Thoracic aorta (tissue), 2 donors: ENCODE results near the gene UGT1A5. TPM values are rescaled to one million over a fixed set of nuclear protein-coding genes. Genes with fewer than 3 reads are reported as not detected.

Experiments used
- ATAC-seq: fragments of 150-250 bp; one replicate; pipeline ENCODE4 v1.8.0; 2017; ENCODE audit warnings: low read depth; ENCODE audit not compliant: insufficient number of reproducible peaks, low FRiP score
- DNase-seq: peaks from one replicate; pipeline ENCODE4 v3.0.0-alpha.2; 2020; ENCODE audit warnings: low spot score
- H3K27ac ChIP-seq, 2 donors: fragments of 200-600 bp; sonication (generic); 1 replicate in 1 of 2; 2 replicates in 1 of 2; pipeline ENCODE4 v1.5.1; 2016; ENCODE audit warnings: mild to moderate bottlenecking in 2 of 2, moderate library complexity in 2 of 2
- H3K27me3 ChIP-seq: fragments of 200-600 bp; sonication (generic); replicated peaks from 2 replicates; pipeline ENCODE4 v1.6.0; 2016; ENCODE audit warnings: mild to moderate bottlenecking; ENCODE audit not compliant: insufficient read depth
- H3K36me3 ChIP-seq: fragments of 200-600 bp; sonication (generic); one replicate; pipeline ENCODE4 v1.5.1; 2016
- H3K4me1 ChIP-seq, 2 donors: fragments of 200-600 bp; sonication (generic); 1 replicate in 1 of 2; 2 replicates in 1 of 2; pipeline versions ENCODE4 v1.5.1 to v1.6.0; 2016; ENCODE audit warnings: low read depth in 2 of 2, mild to moderate bottlenecking in 1 of 2; ENCODE audit not compliant: control insufficient read depth in 1 of 2
- H3K4me3 ChIP-seq: fragments of 200-600 bp; sonication (generic); 2 replicates; pipeline ENCODE4 v1.5.1; 2016; ENCODE audit warnings: mild to moderate bottlenecking
- H3K9me3 ChIP-seq: fragments of 200-600 bp; sonication (generic); 2 replicates; pipeline ENCODE4 v1.5.1; 2016
- total RNA-seq, 2 donors: library from RNA; depleted of rRNA; stranded (reverse); fragments of >200 nt; gene quantifications; one replicate each; pipeline versions ENCODE4 v1.1.0 to v1.2.3, GENCODE V29; 2016
- TF ChIP-seq, protein P1 (sequence below): fragments of 200-600 bp; sonication (generic); IDR thresholded peaks from one replicate; pipeline ENCODE4 v1.5.1; 2019; ENCODE audit warnings: antibody characterized with exemption

Gene UGT1A5
- not detected for total RNA-seq

DNA sequence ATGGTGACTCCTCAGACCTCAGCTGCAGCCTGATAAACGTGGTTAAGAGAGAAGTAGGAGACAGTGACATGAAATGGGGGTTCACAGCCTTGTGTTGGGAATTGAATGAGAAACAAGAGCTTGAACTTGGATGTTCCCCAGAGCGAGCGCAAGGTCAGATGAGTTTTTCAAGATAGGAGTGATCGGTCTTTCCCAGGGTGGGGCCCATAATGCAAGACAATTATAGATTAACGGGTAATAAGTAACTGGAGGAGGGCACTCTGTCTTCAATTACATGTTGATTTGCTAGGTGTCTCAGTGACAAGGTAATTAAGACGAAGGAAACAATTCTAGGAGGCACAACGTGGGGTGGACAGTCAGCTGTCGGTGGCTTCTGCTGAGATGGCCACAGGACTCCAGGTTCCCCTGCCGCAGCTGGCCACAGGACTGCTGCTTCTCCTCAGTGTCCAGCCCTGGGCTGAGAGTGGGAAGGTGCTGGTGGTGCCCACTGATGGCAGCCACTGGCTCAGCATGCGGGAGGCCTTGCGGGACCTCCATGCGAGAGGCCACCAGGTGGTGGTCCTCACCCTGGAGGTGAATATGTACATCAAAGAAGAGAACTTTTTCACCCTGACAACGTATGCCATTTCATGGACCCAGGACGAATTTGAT is at the start of gene UGT1A5:
Gene UGT1A5, plus strand, starts transcription at position 297 of the 651 bp plus-strand sequence. Its CDS starts 85 bp downstream, at position 382.
- TF ChIP-seq, protein P1, sequence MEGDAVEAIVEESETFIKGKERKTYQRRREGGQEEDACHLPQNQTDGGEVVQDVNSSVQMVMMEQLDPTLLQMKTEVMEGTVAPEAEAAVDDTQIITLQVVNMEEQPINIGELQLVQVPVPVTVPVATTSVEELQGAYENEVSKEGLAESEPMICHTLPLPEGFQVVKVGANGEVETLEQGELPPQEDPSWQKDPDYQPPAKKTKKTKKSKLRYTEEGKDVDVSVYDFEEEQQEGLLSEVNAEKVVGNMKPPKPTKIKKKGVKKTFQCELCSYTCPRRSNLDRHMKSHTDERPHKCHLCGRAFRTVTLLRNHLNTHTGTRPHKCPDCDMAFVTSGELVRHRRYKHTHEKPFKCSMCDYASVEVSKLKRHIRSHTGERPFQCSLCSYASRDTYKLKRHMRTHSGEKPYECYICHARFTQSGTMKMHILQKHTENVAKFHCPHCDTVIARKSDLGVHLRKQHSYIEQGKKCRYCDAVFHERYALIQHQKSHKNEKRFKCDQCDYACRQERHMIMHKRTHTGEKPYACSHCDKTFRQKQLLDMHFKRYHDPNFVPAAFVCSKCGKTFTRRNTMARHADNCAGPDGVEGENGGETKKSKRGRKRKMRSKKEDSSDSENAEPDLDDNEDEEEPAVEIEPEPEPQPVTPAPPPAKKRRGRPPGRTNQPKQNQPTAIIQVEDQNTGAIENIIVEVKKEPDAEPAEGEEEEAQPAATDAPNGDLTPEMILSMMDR: no peak
- Histone ChIP-seq H3K4me1 (no peaks in the 10 kb centered on the region), H3K36me3 (no peaks in the 10 kb centered on the region), H3K9me3 (no peaks in the 10 kb centered on the region), H3K4me3 (no peak within 1 kb of the TSS), H3K27ac (no peak within 1 kb of the TSS), H3K27me3 (no peaks in the 10 kb centered on the region)
- DNase-seq (no peak), ATAC-seq (no peak)

DNA sequence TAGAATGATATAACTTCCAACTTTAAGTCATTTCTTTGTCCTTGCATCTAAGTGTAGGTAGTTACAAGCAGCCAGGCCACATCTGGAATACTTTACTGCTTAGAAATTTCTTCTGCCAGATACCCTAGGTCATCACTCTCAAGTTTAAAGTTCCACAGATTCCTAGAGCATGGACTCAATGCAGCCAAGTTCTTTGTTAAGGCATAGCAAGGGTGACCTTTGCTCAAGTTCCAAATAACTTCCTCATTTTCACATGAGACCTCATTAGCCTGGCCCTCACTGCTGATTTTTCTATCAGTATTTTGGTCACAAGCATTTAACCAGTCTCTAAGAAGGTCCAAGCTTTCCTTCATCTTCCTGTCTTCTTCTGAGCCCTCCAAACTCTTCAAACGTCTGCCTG is 48.8 kb upstream of the UGT1A5 start:
- no peaks in the 10 kb centered on the region for H3K27me3 ChIP-seq
- H3K9me3 ChIP-seq: no peaks in the 10 kb centered on the region
- DNase-seq (no peak), ATAC-seq (no peak)
- no peak overlapping the region for H3K27ac ChIP-seq
- no peaks in the 10 kb centered on the region for H3K36me3 ChIP-seq
- no peak overlapping the region for H3K4me3 ChIP-seq
- H3K4me1 ChIP-seq: no peaks in the 10 kb centered on the region
- TF ChIP-seq, protein P1: no peak

DNA sequence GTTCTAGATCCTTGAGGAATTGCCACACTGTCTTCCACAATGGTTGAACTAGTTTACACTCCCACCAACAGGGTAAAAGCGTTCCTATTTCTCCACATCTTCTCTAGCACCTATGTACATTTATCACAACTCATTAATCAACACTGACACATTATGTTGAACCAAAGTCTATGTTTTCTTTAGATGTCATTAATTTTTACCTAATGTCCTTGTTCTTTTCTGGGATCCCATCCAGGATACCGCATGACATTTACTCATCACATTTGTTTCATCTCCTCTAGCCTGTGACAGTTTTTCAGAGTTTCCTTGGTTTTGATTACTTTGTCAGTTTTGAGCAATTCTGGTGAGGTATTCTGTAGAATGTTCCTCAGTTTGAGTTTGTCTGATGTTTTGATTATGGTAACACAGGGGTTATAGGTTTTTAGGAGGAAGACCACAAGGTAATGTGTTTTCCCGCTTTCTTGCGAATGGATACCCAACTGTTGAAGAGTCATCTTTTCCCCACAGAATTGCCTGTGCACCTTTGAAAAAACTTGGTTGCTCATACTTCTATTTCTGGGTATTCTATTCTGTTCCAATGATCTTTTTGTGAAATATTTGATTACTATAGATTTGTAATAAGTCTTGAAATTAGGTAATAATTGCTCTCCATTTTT is 44.0 kb upstream of the UGT1A5 start:
- Histone ChIP-seq H3K9me3 (no peaks in the 10 kb centered on the region), H3K27me3 (no peaks in the 10 kb centered on the region), H3K4me1 (no peaks in the 10 kb centered on the region), H3K36me3 (no peaks in the 10 kb centered on the region), H3K4me3 (no peak overlapping the region), H3K27ac (no peak overlapping the region)
- TF ChIP-seq, protein P1: no peak
- DNase-seq (no peak), ATAC-seq (no peak)

DNA sequence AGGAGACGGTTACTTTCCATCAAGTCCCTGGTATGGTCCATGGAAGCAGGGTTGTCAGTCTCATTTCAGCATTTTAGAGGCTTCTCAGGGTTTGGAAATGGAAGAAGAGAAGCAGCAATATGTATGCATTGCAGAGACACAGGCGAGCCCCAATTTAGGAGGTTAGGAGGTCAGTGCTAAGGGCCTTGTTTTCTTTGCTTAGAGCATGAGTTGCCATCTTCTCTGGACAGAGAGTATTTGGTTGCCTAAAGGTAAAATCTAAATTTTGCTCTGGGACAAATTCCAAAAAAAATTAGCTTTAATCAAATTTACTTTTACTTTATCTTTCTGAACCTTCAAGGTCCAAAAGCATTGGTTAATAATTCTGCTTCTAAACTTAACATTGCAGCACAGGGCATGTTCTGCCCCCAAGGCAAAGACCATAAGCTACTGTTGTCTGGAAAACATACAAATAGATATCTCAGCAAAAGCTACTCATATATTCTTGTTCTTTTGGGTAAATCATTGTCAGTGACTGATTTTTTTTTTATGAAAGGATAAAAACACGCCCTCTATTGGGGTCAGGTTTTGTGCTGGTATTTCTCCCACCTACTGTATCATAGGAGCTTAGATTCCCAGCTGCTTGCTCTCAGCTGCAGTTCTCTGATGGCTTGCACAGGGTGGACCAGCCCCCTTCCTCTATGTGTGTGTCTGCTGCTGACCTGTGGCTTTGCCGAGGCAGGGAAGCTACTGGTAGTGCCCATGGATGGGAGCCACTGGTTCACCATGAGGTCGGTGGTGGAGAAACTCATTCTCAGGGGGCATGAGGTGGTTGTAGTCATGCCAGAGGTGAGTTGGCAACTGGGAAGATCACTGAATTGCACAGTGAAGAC is 41.2 kb upstream of the UGT1A5 start, which contains the start of gene UGT1A9:
Gene UGT1A9, plus strand, starts transcription at position 609 of the 872 bp plus-strand sequence. Its CDS starts 37 bp downstream, at position 646.
- no peaks in the 10 kb centered on the region for H3K9me3 ChIP-seq
- DNase-seq (no peak), ATAC-seq (no peak)
- no peaks in the 10 kb centered on the region for H3K4me1 ChIP-seq
- TF ChIP-seq, protein P1: no peak
- no peaks in the 10 kb centered on the region for H3K27me3 ChIP-seq
- H3K27ac ChIP-seq: no peak within 1 kb of the TSS
- no peaks in the 10 kb centered on the region for H3K36me3 ChIP-seq
- H3K4me3 ChIP-seq: no peak within 1 kb of the TSS

DNA sequence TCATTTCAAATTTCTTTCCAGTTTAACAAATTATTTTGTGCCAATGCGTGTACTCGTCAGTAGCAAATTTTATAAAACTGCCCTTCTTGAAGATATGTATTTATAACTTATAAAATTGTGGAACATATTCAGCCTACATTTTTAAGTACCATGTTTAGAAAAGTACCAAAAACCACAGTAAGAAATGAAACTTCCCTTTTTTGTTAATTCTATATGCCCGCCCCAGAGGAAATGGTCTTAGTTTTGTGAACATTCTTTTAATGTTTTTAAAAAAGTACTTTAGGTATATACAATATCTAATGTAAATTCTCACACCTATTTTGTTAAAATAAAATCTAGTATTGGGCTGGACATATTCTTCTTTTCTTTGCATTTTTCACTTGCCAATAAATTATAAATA is 39.8 kb upstream of the UGT1A5 start:
- H3K9me3 ChIP-seq: no peaks in the 10 kb centered on the region
- H3K4me1 ChIP-seq: no peaks in the 10 kb centered on the region
- no peak for DNase-seq
- no peak for ATAC-seq
- H3K27me3 ChIP-seq: no peaks in the 10 kb centered on the region
- TF ChIP-seq, protein P1: no peak
- H3K4me3 ChIP-seq: no peak overlapping the region
- H3K27ac ChIP-seq: no peak overlapping the region
- H3K36me3 ChIP-seq: no peaks in the 10 kb centered on the region
